ENCODE data around the gene ST7. TPM values are rescaled to one million over a fixed set of nuclear protein-coding genes. Genes with fewer than 3 reads are reported as not detected.

Gene ST7
- total RNA-seq, 1 experiment from 2014 or later: 12.9 TPM

DNA sequence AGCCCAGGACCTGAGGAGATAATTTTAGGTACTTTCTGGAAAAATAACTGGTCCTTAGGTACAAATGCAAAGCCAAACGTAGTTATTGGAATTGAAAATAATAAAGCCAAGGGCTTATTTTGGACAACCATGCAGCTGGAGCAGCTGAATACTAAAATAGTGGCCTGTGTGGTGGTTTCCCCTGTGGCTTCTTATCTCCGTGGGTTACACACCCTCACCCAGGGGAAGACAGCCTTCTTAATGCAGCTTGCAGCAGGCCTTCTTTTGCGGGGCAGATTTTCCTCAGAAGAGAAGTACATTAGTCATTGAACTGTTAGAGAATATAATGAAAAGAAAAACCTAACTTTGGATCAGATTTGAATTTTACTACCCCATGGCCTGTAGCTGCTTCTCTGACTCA, 133.5 kb downstream of the ST7 start:
- no peak overlapping the region for H3K4me3 Mint-ChIP-seq
- no peak overlapping the region for H2BK12ac ChIP-seq (ENCODE audit: insufficient read length, low read depth, low read length)
- H3K14ac ChIP-seq (ENCODE audit: insufficient read depth, low read length): no peak overlapping the region
- H3K27ac ChIP-seq (ENCODE audit: insufficient read length, low read depth, low read length): no peak overlapping the region
- no peak overlapping the region for H2BK120ac ChIP-seq (ENCODE audit: low read depth, low read length, poor library complexity, severe bottlenecking)
- H3K27ac Mint-ChIP-seq: no peak overlapping the region
- no peak overlapping the region for H3T11ph ChIP-seq (ENCODE audit: low read length)
- no peaks in the 10 kb centered on the region for H3K27me3 Mint-ChIP-seq (ENCODE audit: low read depth)
- no peak overlapping the region for H3K9ac ChIP-seq (ENCODE audit: extremely low read depth, insufficient read length, low read length)
- H4K91ac ChIP-seq (ENCODE audit: insufficient read length, low read depth, low read length): no peak overlapping the region
- no peak for DNase-seq
- H4K20me1 ChIP-seq (ENCODE audit: control insufficient read depth, insufficient read depth, insufficient read length): no peaks in the 10 kb centered on the region
- no peak overlapping the region for H4K5ac ChIP-seq (ENCODE audit: insufficient read length, low read depth, low read length)
- WGBS (ENCODE audit: extremely low coverage, insufficient read length, low lambda C conversion rate): no CpG with 5 or more reads among the region's 3 CpGs
- no peaks in the 10 kb centered on the region for H3K27me3 ChIP-seq (ENCODE audit: insufficient read depth, low read length)
- peaks cover 4 to 5% of the 10 kb centered on the region in 2 experiments; a peak in 2 of 4 replicates for H3K4me1 Mint-ChIP-seq
- H2BK20ac ChIP-seq (ENCODE audit: low read depth, low read length, poor library complexity, severe bottlenecking): no peak overlapping the region
- H2AFZ ChIP-seq (ENCODE audit: low read length): no peak overlapping the region
- no peaks in the 10 kb centered on the region for H3K36me3 Mint-ChIP-seq (ENCODE audit: insufficient read depth in 1 of 3, low read depth in 3 of 3)
- no peak overlapping the region for H3K4ac ChIP-seq (ENCODE audit: low read depth, low read length)
- H4K8ac ChIP-seq (replicated peaks; ENCODE audit: insufficient read length, low read depth, low read length): no peak overlapping the region
- no peak overlapping the region for H2AK5ac ChIP-seq (ENCODE audit: insufficient read length, low read length)
- no peak overlapping the region for H3K18ac ChIP-seq (ENCODE audit: insufficient read length, low read depth, low read length)
- H3K23me2 ChIP-seq (ENCODE audit: insufficient read length, low read depth, low read length, poor library complexity, severe bottlenecking): no peaks in the 10 kb centered on the region
- TF ChIP-seq, protein P1, sequence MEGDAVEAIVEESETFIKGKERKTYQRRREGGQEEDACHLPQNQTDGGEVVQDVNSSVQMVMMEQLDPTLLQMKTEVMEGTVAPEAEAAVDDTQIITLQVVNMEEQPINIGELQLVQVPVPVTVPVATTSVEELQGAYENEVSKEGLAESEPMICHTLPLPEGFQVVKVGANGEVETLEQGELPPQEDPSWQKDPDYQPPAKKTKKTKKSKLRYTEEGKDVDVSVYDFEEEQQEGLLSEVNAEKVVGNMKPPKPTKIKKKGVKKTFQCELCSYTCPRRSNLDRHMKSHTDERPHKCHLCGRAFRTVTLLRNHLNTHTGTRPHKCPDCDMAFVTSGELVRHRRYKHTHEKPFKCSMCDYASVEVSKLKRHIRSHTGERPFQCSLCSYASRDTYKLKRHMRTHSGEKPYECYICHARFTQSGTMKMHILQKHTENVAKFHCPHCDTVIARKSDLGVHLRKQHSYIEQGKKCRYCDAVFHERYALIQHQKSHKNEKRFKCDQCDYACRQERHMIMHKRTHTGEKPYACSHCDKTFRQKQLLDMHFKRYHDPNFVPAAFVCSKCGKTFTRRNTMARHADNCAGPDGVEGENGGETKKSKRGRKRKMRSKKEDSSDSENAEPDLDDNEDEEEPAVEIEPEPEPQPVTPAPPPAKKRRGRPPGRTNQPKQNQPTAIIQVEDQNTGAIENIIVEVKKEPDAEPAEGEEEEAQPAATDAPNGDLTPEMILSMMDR (conservative IDR thresholded peaks at IDR 0.05): no peak
- no peaks in the 10 kb centered on the region for H3K9me3 Mint-ChIP-seq
- H3K79me1 ChIP-seq (ENCODE audit: insufficient read depth, low read depth, low read length, poor library complexity, severe bottlenecking): no peaks in the 10 kb centered on the region
- peaks cover 5% of the 10 kb centered on the region; the same call in 1 of the 2 replicates for H3K79me2 ChIP-seq (ENCODE audit: insufficient read depth, low read length)
- H3K4me2 ChIP-seq (ENCODE audit: insufficient read depth, insufficient read length, low read length): no peak overlapping the region
- H2BK15ac ChIP-seq (ENCODE audit: low read depth, low read length): no peak overlapping the region
- no peak overlapping the region for H2BK5ac ChIP-seq (ENCODE audit: insufficient read length, low read length)
- H3K4me1 ChIP-seq (ENCODE audit: insufficient read depth, low read length): no peaks in the 10 kb centered on the region
- H3K23ac ChIP-seq (ENCODE audit: insufficient read length, low read depth, low read length): no peak overlapping the region
- H3K56ac ChIP-seq (ENCODE audit: insufficient read length, low read depth, low read length): no peak overlapping the region
- no peaks in the 10 kb centered on the region for H3K9me3 ChIP-seq (ENCODE audit: control insufficient read depth, low read depth, low read length)
